Activated gamma-delta T cell treated with anti-CD3 and anti-CD28 coated beads, Interleukin-2, amount 50 U/mL, for 16 hours (primary cell): ENCODE data around the gene PLXNB3.
"Not testable (repeated sequence)": the region's sequence is repeated elsewhere in the genome, so short reads cannot be mapped to it uniquely, and the experiment has no call there.

Experiments used
- DNase-seq: peaks from one replicate; pipeline ENCODE4 v3.0.0-alpha.2; 2020; ENCODE audit warnings: low read depth

PLXNB3 gene

GRCh38 chrX:153763989-153764755 is at the start of gene PLXNB3:
Gene PLXNB3, plus strand, starts transcription at chrX:153764249. Its CDS starts 1,287 bp downstream, at chrX:153765536.
- peak; percentile 62 for DNase-seq

- no peak for DNase-seq
Measured at GRCh38 chrX:153714256-153714655, 49.8 kb upstream of the PLXNB3 start.

GRCh38 chrX:153717445-153717844 is 46.6 kb upstream of the PLXNB3 start:
- no peak for DNase-seq

- DNase-seq: no peak
Measured at GRCh38 chrX:153719238-153719637, 44.8 kb upstream of the PLXNB3 start.

GRCh38 chrX:153719701-153720100 is 44.3 kb upstream of the PLXNB3 start:
- DNase-seq: no peak

- no peak for DNase-seq
Measured at GRCh38 chrX:153722704-153723350, 41.2 kb upstream of the PLXNB3 start.

- DNase-seq: peak; percentile 39
Measured at GRCh38 chrX:153723351-153724251, 40.4 kb upstream of the PLXNB3 start.

GRCh38 chrX:153724252-153725038 is 39.6 kb upstream of the PLXNB3 start, which contains the start of the genes ABCD1 and BCAP31:
Gene ABCD1, plus strand, starts transcription at chrX:153724856. Its CDS starts 411 bp downstream, at chrX:153725267.
Gene BCAP31, minus strand, starts transcription at chrX:153724387. Its CDS starts 1,143 bp downstream, at chrX:153723244.
- DNase-seq: peak; percentile 78

- no peak for DNase-seq
Measured at GRCh38 chrX:153725039-153725831, 38.8 kb upstream of the PLXNB3 start.

DNA sequence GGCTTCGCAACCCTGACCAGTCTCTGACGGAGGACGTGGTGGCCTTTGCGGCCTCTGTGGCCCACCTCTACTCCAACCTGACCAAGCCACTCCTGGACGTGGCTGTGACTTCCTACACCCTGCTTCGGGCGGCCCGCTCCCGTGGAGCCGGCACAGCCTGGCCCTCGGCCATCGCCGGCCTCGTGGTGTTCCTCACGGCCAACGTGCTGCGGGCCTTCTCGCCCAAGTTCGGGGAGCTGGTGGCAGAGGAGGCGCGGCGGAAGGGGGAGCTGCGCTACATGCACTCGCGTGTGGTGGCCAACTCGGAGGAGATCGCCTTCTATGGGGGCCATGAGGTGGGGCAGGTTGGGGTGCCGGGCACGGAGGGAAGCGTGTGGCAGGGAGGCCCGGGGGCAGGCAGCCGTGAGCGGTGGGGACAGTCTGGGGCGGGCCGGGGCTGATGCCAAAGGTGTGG is 38.2 kb upstream of the PLXNB3 start:
- DNase-seq: no peak

GRCh38 chrX:153726286-153727122 is 37.5 kb upstream of the PLXNB3 start:
- DNase-seq: no peak

GRCh38 chrX:153727123-153727931 is 36.7 kb upstream of the PLXNB3 start:
- DNase-seq: no peak

DNA sequence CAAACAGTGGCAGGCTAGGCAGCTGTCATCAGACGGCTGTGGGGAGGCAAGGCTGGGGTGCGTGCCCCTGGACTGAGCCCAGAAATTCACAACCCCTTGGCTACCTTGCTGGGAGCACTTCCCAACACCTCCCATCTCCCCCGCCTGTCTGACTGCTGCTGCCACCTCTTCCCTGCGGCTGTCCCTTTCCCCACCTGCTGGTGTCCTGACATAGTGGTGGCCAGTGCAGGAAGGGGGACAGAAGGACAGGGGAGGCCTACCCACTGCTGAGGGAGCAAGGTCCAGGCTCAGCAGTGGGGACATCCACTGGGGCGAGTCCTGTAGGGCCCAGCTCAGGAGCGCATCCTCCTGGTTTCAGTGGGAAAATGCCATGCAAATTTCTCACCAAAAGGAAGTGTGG is 36.0 kb upstream of the PLXNB3 start:
- DNase-seq: no peak

DNA sequence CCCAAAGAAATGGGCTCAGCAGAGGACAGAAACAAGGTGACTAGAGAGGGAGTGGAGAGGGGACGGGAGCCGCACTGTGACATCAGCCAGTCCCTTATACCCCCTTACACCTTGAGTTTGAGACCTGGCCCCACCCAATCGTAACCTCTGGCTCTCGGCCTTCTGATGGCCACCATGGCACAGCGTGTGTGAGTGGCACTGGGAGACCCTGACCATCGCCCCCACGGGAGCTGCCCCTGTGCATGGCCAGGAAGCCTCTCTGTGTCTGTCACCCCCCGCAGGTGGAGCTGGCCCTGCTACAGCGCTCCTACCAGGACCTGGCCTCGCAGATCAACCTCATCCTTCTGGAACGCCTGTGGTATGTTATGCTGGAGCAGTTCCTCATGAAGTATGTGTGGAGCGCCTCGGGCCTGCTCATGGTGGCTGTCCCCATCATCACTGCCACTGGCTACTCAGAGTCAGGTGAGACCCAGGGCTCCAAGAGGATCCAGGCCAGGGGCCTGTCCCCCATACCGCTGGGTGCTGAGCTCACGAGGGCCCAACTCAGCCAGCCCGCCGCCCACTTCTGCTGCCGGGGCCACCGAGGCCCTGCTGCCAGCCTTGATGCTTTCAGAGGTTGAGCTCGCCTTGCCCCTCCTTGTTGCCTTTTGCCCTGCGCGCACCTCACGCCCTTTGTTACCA is 35.0 kb upstream of the PLXNB3 start:
- no peak for DNase-seq

DNA sequence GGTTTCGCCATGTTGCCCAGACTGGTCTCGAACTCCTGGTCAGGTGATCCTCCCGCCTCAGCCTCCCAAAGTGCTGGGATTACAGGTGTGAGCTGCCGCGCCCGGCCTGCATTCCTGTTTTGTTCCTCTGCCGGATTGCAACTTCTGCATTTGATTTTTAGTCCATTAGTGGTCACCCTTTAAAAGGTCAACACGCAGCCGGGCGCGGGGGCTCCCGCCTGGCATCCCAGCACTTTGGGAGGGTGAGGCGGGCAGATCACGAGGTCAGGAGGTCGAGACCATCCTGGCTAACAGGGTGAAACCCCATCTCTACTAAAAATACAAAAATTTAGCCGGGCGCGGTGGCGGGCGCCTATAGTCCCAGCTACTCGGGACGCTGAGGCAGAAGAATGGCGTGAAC is 33.9 kb upstream of the PLXNB3 start:
- DNase-seq: not testable (repeated sequence)

DNA sequence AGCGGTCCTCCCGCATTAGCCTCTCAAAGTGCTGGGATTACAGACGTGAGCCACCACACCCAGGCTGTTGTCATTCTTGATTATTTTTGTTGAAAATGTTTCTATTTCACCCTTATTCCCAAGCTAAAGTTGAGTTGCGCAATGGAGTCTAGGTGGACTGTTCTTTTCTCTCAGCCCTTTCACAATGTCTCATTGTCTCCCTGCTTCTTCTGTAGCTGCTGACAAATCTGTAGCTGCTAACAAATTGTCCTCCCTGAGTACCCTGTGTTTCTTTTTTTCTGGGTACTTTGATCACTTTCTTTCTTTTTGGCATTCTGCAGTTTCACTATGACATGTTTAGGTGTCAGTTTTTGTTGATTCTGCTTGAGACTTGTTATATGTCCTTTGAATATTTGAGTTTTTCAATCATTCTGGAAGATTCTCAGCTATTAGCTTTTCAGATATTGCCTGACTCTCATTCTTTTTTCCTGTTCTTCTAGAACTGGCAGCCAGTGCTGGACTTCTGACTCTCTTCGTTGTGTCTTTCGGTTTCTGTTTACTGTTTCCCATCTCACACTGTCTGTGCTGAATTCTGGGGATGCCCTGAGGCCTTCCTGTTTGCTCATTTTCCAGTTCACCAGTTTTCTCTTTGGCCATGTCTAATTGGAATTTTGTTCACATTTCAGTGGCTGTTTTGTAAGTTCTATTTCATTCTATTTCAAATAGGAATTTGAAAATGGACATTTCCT is 32.8 kb upstream of the PLXNB3 start:
- DNase-seq: no peak

- DNase-seq: no peak
Measured at GRCh38 chrX:153731845-153732215, 32.2 kb upstream of the PLXNB3 start.

DNA sequence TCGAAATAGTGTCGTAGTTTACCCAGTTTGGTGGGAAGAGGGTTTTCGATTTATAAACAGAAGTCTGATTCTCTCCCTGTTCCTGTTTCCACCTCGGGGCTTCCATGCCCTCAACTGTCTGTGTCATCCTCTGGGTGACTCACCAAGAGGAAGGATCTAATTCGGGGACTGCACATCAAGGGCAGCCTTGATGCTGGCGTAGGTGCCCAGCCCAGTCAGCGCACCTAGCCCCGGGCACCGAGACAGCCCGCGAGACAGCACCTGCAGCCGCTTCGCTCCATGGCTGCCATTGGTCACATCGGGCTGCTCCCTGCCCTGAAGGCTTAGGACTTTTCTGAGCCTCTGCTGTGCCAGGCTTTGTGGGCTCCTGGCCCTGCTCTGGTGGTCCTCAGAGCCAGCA is 31.6 kb upstream of the PLXNB3 start:
- DNase-seq: no peak
